ENCODE measurements around the gene MX2. TPM values are rescaled to one million over a fixed set of nuclear protein-coding genes. Genes with fewer than 3 reads are reported as not detected.

The MX2 gene
- total RNA-seq, 4 donors from 2014 or later = 13.7 to 39.6 (median 16.3) TPM

GRCh38 chr21:41370840-41371684 is 9.2 kb downstream of the MX2 start:
- Histone ChIP-seq H3K36me3 (no peaks in the 10 kb centered on the region), H3K27ac (no peak overlapping the region), H3K9me3 (no peaks in the 10 kb centered on the region), H3K4me1 (peaks cover 3 to 24% (median 11%) of the 10 kb centered on the region in 4 donors), H3K27me3 (no peaks in the 10 kb centered on the region), H3K4me3 (peak overlapping the region in 1 of 4 donors; percentile 46)
- no peak for TF ChIP-seq POLR2A (IDR thresholded peaks at IDR 0.05)
- peak in 1 of 3 donors; percentile 42 for DNase-seq

- Histone ChIP-seq H3K36me3 (no peaks in the 10 kb centered on the region), H3K4me3 (no peak overlapping the region), H3K9me3 (no peaks in the 10 kb centered on the region), H3K27ac (no peak overlapping the region), H3K27me3 (no peaks in the 10 kb centered on the region), H3K4me1 (peaks cover 3 to 24% (median 11%) of the 10 kb centered on the region in 4 donors)
- no peak for TF ChIP-seq POLR2A (IDR thresholded peaks at IDR 0.05)
- no peak for TF ChIP-seq CTCF (IDR thresholded peaks at IDR 0.05)
- no peak for DNase-seq
Measured at GRCh38 chr21:41371685-41372030, 9.8 kb downstream of the MX2 start.

- TF ChIP-seq CTCF (IDR thresholded peaks at IDR 0.05) (no peak), POLR2A (IDR thresholded peaks at IDR 0.05) (no peak)
- Histone ChIP-seq H3K27me3 (no peaks in the 10 kb centered on the region), H3K27ac (no peak overlapping the region), H3K36me3 (peaks cover 0 to 13% (median 0%) of the 10 kb centered on the region in 3 donors), H3K4me1 (peaks cover 0 to 10% (median 6%) of the 10 kb centered on the region in 4 donors), H3K9me3 (no peaks in the 10 kb centered on the region), H3K4me3 (peak overlapping the region in 1 of 4 donors; percentile 3)
- DNase-seq = peak in 1 of 3 donors; percentile 40
Measured at GRCh38 chr21:41373253-41373652, 11.4 kb downstream of the MX2 start.

GRCh38 chr21:41373763-41374162 is 11.9 kb downstream of the MX2 start:
- peaks cover 0 to 15% (median 0%) of the 10 kb centered on the region in 3 donors for H3K36me3 ChIP-seq

GRCh38 chr21:41374177-41374712 is 12.4 kb downstream of the MX2 start:
- no peak for TF ChIP-seq POLR2A (IDR thresholded peaks at IDR 0.05)
- TF ChIP-seq CTCF (IDR thresholded peaks at IDR 0.05) = no peak
- DNase-seq = peak in 1 of 3 donors; percentile 36
- H3K4me3 ChIP-seq = no peak overlapping the region

More at GRCh38 chr21:41373763-41374162, 11.9 kb downstream of the MX2 start:
- no peaks in the 10 kb centered on the region for H3K27me3 ChIP-seq
- H3K4me1 ChIP-seq = peaks cover 0 to 8% (median 3%) of the 10 kb centered on the region in 4 donors
- no peak overlapping the region for H3K4me3 ChIP-seq
- H3K9me3 ChIP-seq = no peaks in the 10 kb centered on the region
- H3K27ac ChIP-seq = no peak overlapping the region
- no peak for TF ChIP-seq CTCF (IDR thresholded peaks at IDR 0.05)
- no peak for TF ChIP-seq POLR2A (IDR thresholded peaks at IDR 0.05)
- DNase-seq = peak in 1 of 3 donors; percentile 37

More at GRCh38 chr21:41374177-41374712, 12.4 kb downstream of the MX2 start:
- Histone ChIP-seq H3K27me3 (no peaks in the 10 kb centered on the region), H3K9me3 (no peaks in the 10 kb centered on the region), H3K4me1 (peaks cover 0 to 3% (median 0%) of the 10 kb centered on the region in 4 donors), H3K36me3 (peaks cover 0 to 19% (median 0%) of the 10 kb centered on the region in 3 donors), H3K27ac (no peak overlapping the region)

All from Peyer's patch (tissue), 4 donors.